Adipocyte (in vitro differentiated cells): ENCODE data around the gene PLCB1.

Experiments used
- DNase-seq: peaks from one replicate; pipeline ENCODE4 v3.0.0-alpha.2; 2015; ENCODE audit warnings: low read depth
- H3K27me3 ChIP-seq: replicated peaks from 2 replicates; pipeline ENCODE4 v1.7.0; 2013; ENCODE audit warnings: mild to moderate bottlenecking, low read length, moderate library complexity; ENCODE audit not compliant: control insufficient read depth, insufficient read depth
- H3K36me3 ChIP-seq: 2 replicates; pipeline ENCODE4 v1.7.0; 2013; ENCODE audit warnings: low read length, mild to moderate bottlenecking, moderate library complexity; ENCODE audit not compliant: control insufficient read depth, insufficient read depth, severe bottlenecking
- H3K4me1 ChIP-seq: 2 replicates; pipeline ENCODE4 v1.7.0; 2013; ENCODE audit warnings: mild to moderate bottlenecking, low read length, moderate library complexity; ENCODE audit not compliant: control insufficient read depth, insufficient read depth
- H3K4me3 ChIP-seq: 2 replicates; pipeline ENCODE4 v1.7.0; 2013; ENCODE audit warnings: mild to moderate bottlenecking, low read length, moderate library complexity
- H3K9ac ChIP-seq: 2 replicates; pipeline ENCODE4 v1.7.0; 2013; ENCODE audit warnings: mild to moderate bottlenecking, low read length, moderate library complexity
- H3K9me3 ChIP-seq: 2 replicates; pipeline ENCODE4 v1.7.0; 2013; ENCODE audit warnings: mild to moderate bottlenecking, low read length, moderate library complexity; ENCODE audit not compliant: control insufficient read depth

The PLCB1 gene

GRCh38 chr20:8361779-8362178 lies 229.7 kb downstream of the PLCB1 start:
- Histone ChIP-seq H3K4me3 (no peak overlapping the region), H3K36me3 (no peaks in the 10 kb centered on the region), H3K4me1 (peaks cover 14% of the 10 kb centered on the region), H3K9ac (no peak overlapping the region), H3K27me3 (no peaks in the 10 kb centered on the region), H3K9me3 (no peaks in the 10 kb centered on the region)
- DNase-seq: no peak

- no peaks in the 10 kb centered on the region for H3K36me3 ChIP-seq
- DNase-seq: no peak
- no peaks in the 10 kb centered on the region for H3K9me3 ChIP-seq
- peaks cover 14% of the 10 kb centered on the region for H3K4me1 ChIP-seq
- H3K27me3 ChIP-seq: no peaks in the 10 kb centered on the region
- no peak overlapping the region for H3K4me3 ChIP-seq
- no peak overlapping the region for H3K9ac ChIP-seq
Observed at GRCh38 chr20:8362457-8362856, 230.4 kb downstream of the PLCB1 start.

- Histone ChIP-seq H3K4me3 (no peak overlapping the region), H3K4me1 (peaks cover 14% of the 10 kb centered on the region), H3K27me3 (no peaks in the 10 kb centered on the region), H3K9me3 (no peaks in the 10 kb centered on the region), H3K9ac (no peak overlapping the region), H3K36me3 (no peaks in the 10 kb centered on the region)
- no peak for DNase-seq
Observed at GRCh38 chr20:8363970-8364733, 232.1 kb downstream of the PLCB1 start.

GRCh38 chr20:8364734-8365078 lies 232.6 kb downstream of the PLCB1 start:
- H3K9me3 ChIP-seq: no peaks in the 10 kb centered on the region
- H3K4me3 ChIP-seq: no peak overlapping the region
- no peak for DNase-seq
- peaks cover 14% of the 10 kb centered on the region for H3K4me1 ChIP-seq
- H3K36me3 ChIP-seq: no peaks in the 10 kb centered on the region
- H3K27me3 ChIP-seq: no peaks in the 10 kb centered on the region
- no peak overlapping the region for H3K9ac ChIP-seq

- H3K9ac ChIP-seq: no peak overlapping the region
- DNase-seq: no peak
- peaks cover 6% of the 10 kb centered on the region for H3K4me1 ChIP-seq
- no peaks in the 10 kb centered on the region for H3K27me3 ChIP-seq
- H3K36me3 ChIP-seq: no peaks in the 10 kb centered on the region
- H3K4me3 ChIP-seq: no peak overlapping the region
- H3K9me3 ChIP-seq: no peaks in the 10 kb centered on the region
Observed at GRCh38 chr20:8365634-8366033, 233.6 kb downstream of the PLCB1 start.

GRCh38 chr20:8366303-8366923 lies 234.3 kb downstream of the PLCB1 start:
- H3K36me3 ChIP-seq: no peaks in the 10 kb centered on the region
- no peaks in the 10 kb centered on the region for H3K4me1 ChIP-seq
- DNase-seq: no peak
- no peaks in the 10 kb centered on the region for H3K27me3 ChIP-seq
- no peak overlapping the region for H3K4me3 ChIP-seq
- H3K9me3 ChIP-seq: no peaks in the 10 kb centered on the region
- no peak overlapping the region for H3K9ac ChIP-seq

GRCh38 chr20:8367689-8368088 lies 235.6 kb downstream of the PLCB1 start:
- Histone ChIP-seq H3K9ac (no peak overlapping the region), H3K36me3 (no peaks in the 10 kb centered on the region), H3K9me3 (no peaks in the 10 kb centered on the region), H3K27me3 (no peaks in the 10 kb centered on the region), H3K4me3 (no peak overlapping the region), H3K4me1 (no peaks in the 10 kb centered on the region)
- DNase-seq: no peak

- no peaks in the 10 kb centered on the region for H3K36me3 ChIP-seq
- DNase-seq: no peak
- no peaks in the 10 kb centered on the region for H3K4me1 ChIP-seq
- H3K9ac ChIP-seq: no peak overlapping the region
- no peaks in the 10 kb centered on the region for H3K27me3 ChIP-seq
- H3K9me3 ChIP-seq: no peaks in the 10 kb centered on the region
- H3K4me3 ChIP-seq: no peak overlapping the region
Observed at GRCh38 chr20:8368670-8369069, 236.6 kb downstream of the PLCB1 start.

- H3K9ac ChIP-seq: no peak overlapping the region
- no peaks in the 10 kb centered on the region for H3K9me3 ChIP-seq
- no peaks in the 10 kb centered on the region for H3K4me1 ChIP-seq
- H3K27me3 ChIP-seq: no peaks in the 10 kb centered on the region
- H3K4me3 ChIP-seq: no peak overlapping the region
- H3K36me3 ChIP-seq: no peaks in the 10 kb centered on the region
- DNase-seq: no peak
Observed at GRCh38 chr20:8369311-8369710, 237.2 kb downstream of the PLCB1 start.

- Histone ChIP-seq H3K4me1 (peaks cover 4% of the 10 kb centered on the region), H3K4me3 (no peak overlapping the region), H3K27me3 (no peaks in the 10 kb centered on the region), H3K9me3 (no peaks in the 10 kb centered on the region), H3K36me3 (no peaks in the 10 kb centered on the region), H3K9ac (no peak overlapping the region)
- no peak for DNase-seq
Observed at GRCh38 chr20:8370774-8371173, 238.7 kb downstream of the PLCB1 start.

- no peaks in the 10 kb centered on the region for H3K36me3 ChIP-seq
- peaks cover 10% of the 10 kb centered on the region for H3K4me1 ChIP-seq
- H3K9me3 ChIP-seq: no peaks in the 10 kb centered on the region
- H3K9ac ChIP-seq: no peak overlapping the region
- DNase-seq: no peak
- H3K4me3 ChIP-seq: no peak overlapping the region
- no peaks in the 10 kb centered on the region for H3K27me3 ChIP-seq
Observed at GRCh38 chr20:8372824-8373380, 240.8 kb downstream of the PLCB1 start.
